ENCODE data around the gene OR6K2. TPM values are rescaled to one million over a fixed set of nuclear protein-coding genes. Genes with fewer than 3 reads are reported as not detected.
"Not testable (repeated sequence)": the region's sequence is repeated elsewhere in the genome, so short reads cannot be mapped to it uniquely, and the experiment has no call there.

The OR6K2 gene
- polyA plus RNA-seq, 3 donors from 2014 or later = not detected

- H3K27ac Mint-ChIP-seq = no peak overlapping the region
- no peaks in the 10 kb centered on the region for H3K4me1 Mint-ChIP-seq
- peaks cover 0 to 8% (median 2%) of the 10 kb centered on the region in 3 donors for H3K27me3 Mint-ChIP-seq (ENCODE audit: low read depth in 3 of 3)
- H3K4me3 Mint-ChIP-seq = no peak overlapping the region
- H3K9me3 Mint-ChIP-seq = peaks cover 0 to 2% (median 0%) of the 10 kb centered on the region in 6 donors
- H3K36me3 Mint-ChIP-seq = no peaks in the 10 kb centered on the region
- DNase-seq = no peak
Observed at GRCh38 chr1:158694596-158694995, 5.9 kb downstream of the OR6K2 start.

GRCh38 chr1:158692356-158692755, 8.1 kb downstream of the OR6K2 start:
- Mint-ChIP-seq H3K27ac (no peak overlapping the region), H3K27me3 (ENCODE audit: low read depth in 3 of 3) (peaks cover 0 to 8% (median 2%) of the 10 kb centered on the region in 3 donors), H3K4me3 (no peak overlapping the region), H3K4me1 (no peaks in the 10 kb centered on the region), H3K36me3 (no peaks in the 10 kb centered on the region), H3K9me3 (peaks cover 0 to 2% (median 0%) of the 10 kb centered on the region in 6 donors)
- no peak for DNase-seq

GRCh38 chr1:158691907-158692306, 8.5 kb downstream of the OR6K2 start:
- H3K27ac Mint-ChIP-seq = no peak overlapping the region
- peaks cover 0 to 8% (median 2%) of the 10 kb centered on the region in 3 donors for H3K27me3 Mint-ChIP-seq (ENCODE audit: low read depth in 3 of 3)

DNA sequence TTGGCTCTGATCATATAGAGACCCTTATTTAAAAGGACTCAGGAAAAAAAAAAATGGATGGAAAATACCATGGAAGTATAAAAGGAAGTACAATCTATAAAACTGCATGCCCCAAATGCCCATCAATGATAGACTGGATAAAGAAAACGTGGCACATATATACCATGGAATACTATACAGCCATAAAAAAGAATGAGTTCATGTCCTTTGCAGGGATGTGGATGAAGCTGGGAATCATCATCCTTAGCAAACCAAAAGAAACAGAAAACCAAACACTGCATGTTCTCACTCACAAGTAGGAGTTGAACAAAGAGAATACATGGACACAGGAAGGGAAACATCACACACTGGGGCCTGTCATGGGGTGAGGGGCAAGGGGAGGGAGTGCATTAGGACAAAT, 9.3 kb downstream of the OR6K2 start:
- not testable (repeated sequence) for H3K4me1 Mint-ChIP-seq; H3K36me3 Mint-ChIP-seq; H3K4me3 Mint-ChIP-seq; H3K9me3 Mint-ChIP-seq; H3K27ac Mint-ChIP-seq; DNase-seq; H3K27me3 Mint-ChIP-seq (ENCODE audit: low read depth in 3 of 3)

More at GRCh38 chr1:158691907-158692306, 8.5 kb downstream of the OR6K2 start:
- H3K9me3 Mint-ChIP-seq = peaks cover 0 to 4% (median 0%) of the 10 kb centered on the region in 6 donors
- no peak overlapping the region for H3K4me3 Mint-ChIP-seq
- H3K4me1 Mint-ChIP-seq = no peaks in the 10 kb centered on the region
- no peak for DNase-seq
- no peaks in the 10 kb centered on the region for H3K36me3 Mint-ChIP-seq

DNA sequence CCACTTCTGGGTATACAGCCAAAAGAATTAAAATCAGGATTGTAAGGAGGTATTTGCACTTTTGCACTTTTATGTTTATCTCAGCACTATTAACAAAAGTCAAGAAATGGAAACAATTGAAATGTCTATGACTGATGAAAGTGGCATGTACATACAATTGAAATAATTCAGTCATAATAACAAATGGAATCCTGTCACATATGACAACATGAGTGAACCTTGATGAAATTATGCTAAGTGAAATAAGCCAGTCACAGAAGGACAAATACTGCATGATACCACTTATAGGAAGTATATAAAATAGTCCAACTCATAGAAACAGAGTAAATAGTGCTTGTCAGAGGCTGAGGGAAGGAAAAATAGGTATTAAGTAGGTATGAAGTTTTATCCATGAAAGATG, 10.6 kb downstream of the OR6K2 start:
- no peak overlapping the region for H3K27ac Mint-ChIP-seq
- H3K9me3 Mint-ChIP-seq = peaks cover 0 to 4% (median 0%) of the 10 kb centered on the region in 6 donors

GRCh38 chr1:158689110-158689509, 11.3 kb downstream of the OR6K2 start:
- H3K27me3 Mint-ChIP-seq (ENCODE audit: low read depth in 3 of 3) = peaks cover 2 to 5% (median 3%) of the 10 kb centered on the region in 3 donors
- H3K36me3 Mint-ChIP-seq = no peaks in the 10 kb centered on the region
- H3K4me1 Mint-ChIP-seq = no peaks in the 10 kb centered on the region
- no peak overlapping the region for H3K27ac Mint-ChIP-seq
- peaks cover 0 to 4% (median 0%) of the 10 kb centered on the region in 6 donors for H3K9me3 Mint-ChIP-seq
- H3K4me3 Mint-ChIP-seq = no peak overlapping the region
- no peak for DNase-seq

More for the DNA sequence above, 10.6 kb downstream of the OR6K2 start:
- no peak for DNase-seq
- Mint-ChIP-seq H3K36me3 (no peaks in the 10 kb centered on the region), H3K4me3 (no peak overlapping the region), H3K4me1 (no peaks in the 10 kb centered on the region), H3K27me3 (ENCODE audit: low read depth in 3 of 3) (peaks cover 2 to 4% (median 3%) of the 10 kb centered on the region in 3 donors)

DNA sequence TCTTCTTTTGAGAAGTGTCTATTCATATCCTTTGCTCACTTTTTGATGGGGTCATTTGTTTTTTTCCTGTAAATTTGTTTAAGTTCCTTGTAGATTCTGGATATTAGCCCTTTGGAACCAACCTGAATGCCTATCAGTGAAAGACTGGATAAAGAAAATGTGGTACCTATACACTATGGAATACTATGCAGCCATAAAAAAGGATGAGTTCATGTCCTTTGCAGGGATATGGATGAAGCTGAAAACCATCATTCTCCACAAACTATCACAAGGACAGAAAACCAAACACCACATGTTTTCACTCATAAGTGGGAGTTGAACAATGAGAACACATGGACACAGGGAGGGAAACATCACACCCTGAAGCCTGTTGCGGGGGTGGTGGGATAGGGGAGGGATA, 12.1 kb downstream of the OR6K2 start:
- not testable (repeated sequence) for H3K27me3 Mint-ChIP-seq (ENCODE audit: low read depth in 3 of 3); H3K36me3 Mint-ChIP-seq; DNase-seq; H3K9me3 Mint-ChIP-seq; H3K27ac Mint-ChIP-seq; H3K4me1 Mint-ChIP-seq; H3K4me3 Mint-ChIP-seq

DNA sequence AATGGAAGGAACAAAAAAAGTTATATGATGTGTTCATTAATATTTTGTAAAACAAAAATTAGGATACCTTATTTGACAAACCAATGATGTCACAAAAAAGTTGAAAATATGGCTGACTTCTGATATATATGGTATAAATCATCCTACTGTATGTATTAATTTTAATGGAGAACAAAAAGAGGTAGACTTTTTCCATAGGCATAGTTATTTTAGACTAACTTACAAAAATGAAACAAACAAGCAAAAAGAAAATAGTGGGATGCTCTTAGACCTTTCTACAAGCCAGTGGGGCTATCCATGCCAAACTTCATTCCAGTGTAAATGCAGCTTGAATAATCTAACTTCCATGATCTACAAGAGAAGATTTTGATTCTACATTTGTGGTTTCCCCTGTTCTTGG, 13.4 kb downstream of the OR6K2 start:
- Mint-ChIP-seq H3K27me3 (ENCODE audit: low read depth in 3 of 3) (peaks cover 2 to 5% (median 3%) of the 10 kb centered on the region in 3 donors), H3K4me1 (no peaks in the 10 kb centered on the region), H3K36me3 (no peaks in the 10 kb centered on the region), H3K27ac (no peak overlapping the region), H3K4me3 (no peak overlapping the region), H3K9me3 (peaks cover 0 to 4% (median 0%) of the 10 kb centered on the region in 6 donors)
- no peak for DNase-seq

DNA sequence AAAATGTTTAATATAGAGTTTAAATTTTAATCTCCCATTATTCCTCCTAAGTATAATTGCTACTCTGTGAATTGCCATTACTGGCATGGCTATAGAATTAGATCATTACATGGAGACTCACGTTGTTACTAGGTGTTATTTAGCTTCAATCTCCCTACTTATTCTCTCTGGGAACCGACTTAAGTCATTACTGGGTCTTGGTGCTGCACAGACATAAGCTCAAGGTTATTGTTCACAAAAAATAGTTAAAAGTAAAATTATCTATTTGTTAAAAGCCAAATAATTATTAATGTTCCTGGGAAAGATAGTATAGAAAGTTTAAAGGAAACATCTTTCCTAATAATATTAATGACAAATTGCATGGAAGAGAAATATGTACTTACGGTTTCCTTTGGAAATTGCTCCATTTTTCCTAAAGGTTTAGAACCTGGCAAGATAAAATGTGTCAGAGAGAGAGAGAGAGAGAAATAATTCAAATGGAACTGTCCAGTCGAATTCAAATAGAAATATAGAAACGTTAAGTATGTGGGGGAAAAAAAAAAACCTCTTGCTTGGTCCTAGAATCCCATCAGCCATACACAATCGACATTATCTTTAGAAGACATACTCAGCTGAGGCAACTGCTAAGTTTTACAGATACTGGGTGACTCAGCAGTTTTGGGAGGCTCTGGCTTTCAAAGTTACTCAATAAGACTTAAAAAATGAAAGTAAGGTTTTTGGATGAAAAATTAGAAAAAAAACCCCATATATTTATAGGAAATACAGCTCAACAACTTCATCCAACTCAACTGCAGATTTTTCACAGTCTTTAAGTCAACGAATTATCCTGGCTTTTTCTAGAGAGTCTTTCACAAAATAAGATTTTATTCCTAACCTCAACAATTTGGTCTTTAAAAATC, 14.1 kb downstream of the OR6K2 start, which contains the start of gene SPTA1:
TSS of gene SPTA1 (minus strand) at position 605 of the 899 bp plus-strand sequence. CDS start at position 407, 198 bp downstream.
- Mint-ChIP-seq H3K4me1 (no peaks in the 10 kb centered on the region), H3K27me3 (ENCODE audit: low read depth in 3 of 3) (peaks cover 2 to 5% (median 3%) of the 10 kb centered on the region in 3 donors), H3K9me3 (peaks cover 0 to 4% (median 0%) of the 10 kb centered on the region in 6 donors), H3K36me3 (no peaks in the 10 kb centered on the region), H3K27ac (no peak within 1 kb of the TSS), H3K4me3 (no peak within 1 kb of the TSS)
- no peak for DNase-seq

DNA sequence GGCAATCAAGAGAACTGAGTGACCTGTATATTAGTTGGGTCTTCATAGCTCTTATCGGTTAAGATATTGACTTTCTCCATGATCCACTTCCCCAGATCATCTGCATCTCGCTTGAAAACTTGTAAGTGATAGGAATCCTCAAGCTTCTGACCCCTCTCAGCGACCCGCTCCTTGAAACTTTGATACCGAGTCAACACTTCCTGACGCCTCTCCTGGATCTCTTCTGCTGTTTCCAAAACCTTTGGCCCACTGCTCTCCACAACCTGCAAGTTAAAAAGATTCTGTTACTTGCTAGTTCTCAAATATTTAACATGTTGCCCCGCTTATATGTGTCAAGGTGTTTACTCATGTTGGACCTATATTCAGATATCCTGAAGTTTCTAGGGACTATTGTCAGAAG, 15.4 kb downstream of the OR6K2 start:
- no peaks in the 10 kb centered on the region for H3K4me1 Mint-ChIP-seq
- DNase-seq = no peak
- no peak overlapping the region for H3K27ac Mint-ChIP-seq
- no peaks in the 10 kb centered on the region for H3K36me3 Mint-ChIP-seq
- peaks cover 2 to 3% (median 3%) of the 10 kb centered on the region in 3 donors for H3K27me3 Mint-ChIP-seq (ENCODE audit: low read depth in 3 of 3)
- H3K4me3 Mint-ChIP-seq = no peak overlapping the region
- H3K9me3 Mint-ChIP-seq = peaks cover 0 to 4% (median 0%) of the 10 kb centered on the region in 6 donors

DNA sequence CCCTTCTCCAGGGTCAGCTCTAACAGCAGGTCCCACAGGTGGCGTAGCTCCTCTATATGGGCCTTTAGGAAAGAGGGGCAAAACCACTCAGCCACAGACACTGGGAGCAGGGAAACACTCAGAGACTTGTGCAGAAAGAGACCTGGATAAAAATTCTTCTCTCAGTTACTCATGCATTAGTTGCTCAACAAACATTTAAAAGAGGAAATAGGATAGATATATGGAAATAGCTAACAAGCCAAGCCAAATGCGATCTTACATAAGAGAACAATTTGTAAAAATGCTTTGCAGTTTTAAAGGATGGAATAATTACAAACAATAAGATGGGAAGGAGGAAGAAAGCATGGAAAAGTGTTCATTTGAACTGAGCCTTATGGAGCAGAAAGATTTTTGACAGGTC, 18.8 kb downstream of the OR6K2 start:
- no peak for DNase-seq
- Mint-ChIP-seq H3K9me3 (no peaks in the 10 kb centered on the region), H3K4me1 (no peaks in the 10 kb centered on the region), H3K27me3 (ENCODE audit: low read depth in 3 of 3) (peaks cover 3 to 4% (median 3%) of the 10 kb centered on the region in 3 donors), H3K4me3 (no peak overlapping the region), H3K27ac (no peak overlapping the region), H3K36me3 (peaks cover 0 to 4% (median 4%) of the 10 kb centered on the region in 3 donors)

DNA sequence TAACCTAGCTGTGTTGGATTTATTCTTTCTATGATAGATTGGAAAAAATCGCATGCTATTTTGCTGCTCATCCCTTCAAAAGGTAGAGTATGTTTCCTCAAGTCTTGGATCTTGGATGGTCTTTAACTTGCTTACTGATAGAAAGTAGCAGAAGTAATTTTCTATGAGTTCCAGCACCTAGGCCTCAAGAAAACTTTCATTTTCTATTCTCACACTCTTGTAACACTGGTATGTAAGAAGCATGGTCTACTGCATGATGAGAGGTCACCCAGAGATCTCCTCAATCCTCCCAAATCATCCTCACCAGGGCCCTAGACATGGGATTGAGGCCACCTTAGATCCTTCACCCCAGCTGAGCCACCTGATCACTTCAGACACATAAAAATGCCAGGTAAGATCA, 21.2 kb downstream of the OR6K2 start:
- no peak overlapping the region for H3K27ac Mint-ChIP-seq
- H3K4me3 Mint-ChIP-seq = no peak overlapping the region
- H3K36me3 Mint-ChIP-seq = peaks cover 0 to 4% (median 4%) of the 10 kb centered on the region in 3 donors
- DNase-seq = no peak
- H3K9me3 Mint-ChIP-seq = no peaks in the 10 kb centered on the region
- peaks cover 3 to 6% of the 10 kb centered on the region in 2 donors for H3K4me1 Mint-ChIP-seq
- H3K27me3 Mint-ChIP-seq (ENCODE audit: low read depth in 3 of 3) = peaks cover 0 to 2% (median 0%) of the 10 kb centered on the region in 3 donors

DNA sequence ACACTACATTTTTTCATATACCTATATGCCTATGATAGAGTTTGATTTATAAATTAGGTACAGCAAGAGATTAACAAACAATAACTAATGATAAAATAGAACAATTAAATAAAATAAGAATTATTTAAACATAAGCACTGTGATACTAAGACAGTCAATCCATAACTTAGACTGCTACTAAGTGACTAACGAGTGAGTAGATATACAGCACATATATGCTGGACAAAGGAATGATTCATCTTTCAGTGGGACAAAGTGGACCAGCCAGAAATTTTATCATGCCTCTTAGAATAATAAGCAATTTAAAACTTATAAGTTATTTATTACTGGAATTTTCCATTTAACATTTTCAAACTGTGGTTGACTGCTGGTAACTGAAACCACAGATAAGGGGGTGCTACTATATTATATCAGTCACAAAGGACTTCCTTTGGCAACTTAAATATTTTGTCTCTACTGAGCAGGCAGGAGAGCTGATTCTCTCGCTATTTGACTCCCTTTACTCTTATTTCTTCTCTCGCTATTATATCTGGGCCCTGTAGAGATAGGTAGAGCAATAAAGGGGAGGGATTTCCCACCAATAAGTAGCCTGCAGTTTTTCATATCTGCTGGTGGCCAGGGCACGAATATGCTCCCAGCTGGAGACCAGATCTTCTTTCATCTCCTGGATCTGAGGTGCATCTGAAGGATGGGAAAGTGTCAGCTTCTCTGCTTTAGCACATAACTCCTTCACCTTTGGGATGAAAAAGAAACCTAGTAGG, 24.7 kb downstream of the OR6K2 start:
- no peaks in the 10 kb centered on the region for H3K9me3 Mint-ChIP-seq
- peaks cover 3 to 6% of the 10 kb centered on the region in 2 donors for H3K4me1 Mint-ChIP-seq
- no peak for DNase-seq
- peaks cover 0 to 2% (median 2%) of the 10 kb centered on the region in 3 donors for H3K27me3 Mint-ChIP-seq (ENCODE audit: low read depth in 3 of 3)
- H3K27ac Mint-ChIP-seq = peak overlapping the region in 1 of 6 donors; percentile 36
- H3K4me3 Mint-ChIP-seq = no peak overlapping the region
- peaks cover 0 to 4% (median 4%) of the 10 kb centered on the region in 3 donors for H3K36me3 Mint-ChIP-seq

- H3K27me3 Mint-ChIP-seq (ENCODE audit: low read depth in 3 of 3) = peaks cover 0 to 4% (median 2%) of the 10 kb centered on the region in 3 donors
- peaks cover 3 to 6% of the 10 kb centered on the region in 2 donors for H3K4me1 Mint-ChIP-seq
- peaks cover 0 to 4% (median 4%) of the 10 kb centered on the region in 3 donors for H3K36me3 Mint-ChIP-seq
- H3K9me3 Mint-ChIP-seq = no peaks in the 10 kb centered on the region
- DNase-seq = no peak
- no peak overlapping the region for H3K4me3 Mint-ChIP-seq
- H3K27ac Mint-ChIP-seq = no peak overlapping the region
Observed at GRCh38 chr1:158674302-158674701, 26.1 kb downstream of the OR6K2 start.
